Omental fat pad (tissue), 4 donors: ENCODE data around the gene SMG6. TPM values are rescaled to one million over a fixed set of nuclear protein-coding genes. Genes with fewer than 3 reads are reported as not detected.
A peak's percentile ranks its signal among the peaks of the same experiment; 100 is the strongest.

Experiments
- ATAC-seq: fragments of 150-250 bp; one replicate; pipeline ENCODE4 v1.9.1; 2016; ENCODE audit warnings: mild to moderate bottlenecking, moderate library complexity; ENCODE audit not compliant: low FRiP score
- DNase-seq: peaks from one replicate; pipeline ENCODE4 v3.0.0-alpha.2; 2019; ENCODE audit warnings: low spot score
- CTCF ChIP-seq, 3 donors: fragments of 450-650 bp; IDR thresholded peaks; one replicate each; pipeline ENCODE4 v1.5.1; 2016 to 2017; ENCODE audit warnings: antibody characterized with exemption in 3 of 3, mild to moderate bottlenecking in 3 of 3, moderate library complexity in 2 of 3
- total RNA-seq, 4 donors: library from RNA; depleted of rRNA; stranded (reverse); fragments of >200 nt; gene quantifications; one replicate each; pipeline ENCODE4 v1.1.0, GENCODE V29; 2016

Gene SMG6
- total RNA-seq, 4 donors from 2014 or later, result 19.1 to 36.1 (median 25.1) TPM

- no peak for TF ChIP-seq CTCF (IDR thresholded peaks at IDR 0.05)
- DNase-seq (no peak), ATAC-seq (no peak)
These were observed 167.3 kb downstream of the SMG6 start for GRCh38 chr17:2136241-2136640.

GRCh38 chr17:2128011-2128410 is 175.6 kb downstream of the SMG6 start:
- no peak for TF ChIP-seq CTCF (IDR thresholded peaks at IDR 0.05)
- DNase-seq (no peak), ATAC-seq (no peak)

- DNase-seq, result no peak
- ATAC-seq, result no peak
- no peak for TF ChIP-seq CTCF (IDR thresholded peaks at IDR 0.05)
These were observed 178.5 kb downstream of the SMG6 start for GRCh38 chr17:2125013-2125535.

- ATAC-seq, result no peak
- no peak for TF ChIP-seq CTCF (IDR thresholded peaks at IDR 0.05)
These were observed 179.2 kb downstream of the SMG6 start for GRCh38 chr17:2124391-2124790.

GRCh38 chr17:2123375-2124251 is 180.0 kb downstream of the SMG6 start:
- DNase-seq (no peak), ATAC-seq (peak; percentile 47)
- TF ChIP-seq CTCF (IDR thresholded peaks at IDR 0.05), result no peak

More at GRCh38 chr17:2124391-2124790, 179.2 kb downstream of the SMG6 start:
- no peak for DNase-seq

- DNase-seq (no peak), ATAC-seq (peak; percentile 48)
- TF ChIP-seq CTCF (IDR thresholded peaks at IDR 0.05), result no peak
These were observed 180.8 kb downstream of the SMG6 start for GRCh38 chr17:2122641-2123302.
